LNCaP clone FGC (cell line): ENCODE results near the gene DYNC1LI2.

Experiments used
- DNase-seq: peaks from one replicate; pipeline ENCODE4 v3.0.0-alpha.2; 2011; ENCODE audit warnings: low read depth
- H3K4me3 ChIP-seq: 2 replicates; pipeline ENCODE4 v1.5.1; 2011; ENCODE audit warnings: mild to moderate bottlenecking, low read depth, low read length, control low read depth
- CTCF ChIP-seq: IDR thresholded peaks from 2 replicates; pipeline ENCODE4 v1.5.1; 2012; ENCODE audit warnings: mild to moderate bottlenecking; ENCODE audit not compliant: control insufficient read depth, insufficient read depth; ENCODE audit errors: extremely low read depth

The DYNC1LI2 gene

GRCh38 chr16:66677179-66677578, 74.2 kb downstream of the DYNC1LI2 start:
- H3K4me3 ChIP-seq = no peak overlapping the region
- no peak for TF ChIP-seq CTCF
- no peak for DNase-seq

GRCh38 chr16:66676599-66676998, 74.8 kb downstream of the DYNC1LI2 start:
- TF ChIP-seq CTCF = no peak
- H3K4me3 ChIP-seq = no peak overlapping the region
- DNase-seq = no peak

DNA sequence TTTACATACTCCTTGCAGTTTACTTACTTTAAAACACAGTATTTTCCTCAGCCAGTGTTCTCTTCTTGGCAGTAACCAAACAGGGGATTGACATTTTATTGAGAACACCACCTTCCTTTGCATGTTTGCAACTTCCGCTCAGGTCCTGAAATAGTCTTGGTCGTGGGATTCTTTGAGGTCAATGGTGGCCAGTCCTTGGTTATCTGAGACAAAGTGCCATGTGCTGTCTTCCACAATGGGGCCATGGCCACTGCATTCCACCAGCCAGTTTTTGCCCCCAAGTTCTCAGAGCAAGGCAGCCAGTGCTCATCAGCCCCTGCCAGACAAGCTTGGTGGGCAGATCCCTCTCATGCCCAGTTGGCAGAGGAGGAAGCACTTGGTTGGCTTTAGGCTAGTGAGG, 77.7 kb downstream of the DYNC1LI2 start:
- no peak for TF ChIP-seq CTCF
- H3K4me3 ChIP-seq = no peak overlapping the region
- DNase-seq = no peak
